Pancreas (tissue), 10 donors: ENCODE results near the gene OSBPL2. TPM values are rescaled to one million over a fixed set of nuclear protein-coding genes. Genes with fewer than 3 reads are reported as not detected.

ENCODE experiments used
- ATAC-seq, 4 donors: fragments of 200-7000 bp; cut with Tn5 transposase; one replicate each; pipeline versions ENCODE4 v1.8.0 to v1.9.1; 2020; ENCODE audit warnings: mild to moderate bottlenecking in 4 of 4, moderate library complexity in 4 of 4
- DNase-seq, 6 donors: peaks; one replicate each; pipeline ENCODE4 v3.0.0-alpha.2; 2020
- FAIRE-seq: peaks from 2 replicates; lab custom pipeline; 2012; peaks lifted over from hg19 to GRCh38; lab: Jason Lieb, UNC
- H3K27ac ChIP-seq, 4 donors: fragments of 200-600 bp; sonication (generic); 1 replicate in 3 of 4; 2 replicates in 1 of 4; pipeline versions ENCODE4 v1.5.0 to v1.8.0; 2020
- H3K27me3 ChIP-seq, 4 donors: fragments of 200-600 bp; one replicate each; pipeline ENCODE4 v1.8.0; 2021
- H3K36me3 ChIP-seq, 3 donors: fragments of 200-600 bp; sonication (generic) in 1 of 3; one replicate each; pipeline versions ENCODE4 v1.5.0 to v1.8.0; 2020 to 2021
- H3K4me1 ChIP-seq, 3 donors: fragments of 200-600 bp; one replicate each; pipeline ENCODE4 v1.8.0; 2021
- H3K4me3 ChIP-seq, 4 donors: fragments of 200-600 bp; sonication (generic) in 2 of 4; one replicate each; pipeline versions ENCODE4 v1.5.0 to v1.8.0; 2020 to 2021
- H3K9me3 ChIP-seq, 4 donors: fragments of 200-600 bp; one replicate each; pipeline ENCODE4 v1.8.0; 2021
- WGBS, 2 donors: extraction: QIAGEN DNeasy Blood & Tissue Kit; methylation state at CpG; one replicate each; pipeline ENCODE4 v1.1.7; 2013; 5-methylcytosine and 5-hydroxymethylcytosine counted together
- intact Hi-C, 3 donors: fragments of 100-400 bp; cut with DNase I; formaldehyde crosslinking; loops; one replicate each; pipeline versions ENCODE4 v1.11.1 to v1.14.2; 2022
- polyA plus RNA-seq, 2 donors: library from polyadenylated mRNA; stranded (reverse); fragments of 200-250 nt; gene quantifications; one replicate each; pipeline ENCODE4 v1.2.3, GENCODE V29; 2013
- total RNA-seq, 6 donors: library from RNA; stranded (reverse); fragmentation: NEBNext Ultra II Directional in 4 of 6; extraction: Animal tissue kit (Norgen Biotek cat#: 25700) in 4 of 6; gene quantifications; one replicate each; pipeline versions ENCODE4 v1.2.1 to v1.2.4, GENCODE V29; 2021 to 2023
- TF ChIP-seq, protein P1 (sequence below), 4 donors: fragments of 200-600 bp; sonication (generic) in 3 of 4; IDR thresholded peaks; one replicate each; pipeline versions ENCODE4 v1.5.0 to v1.8.0; 2021; ENCODE audit warnings: antibody characterized with exemption in 4 of 4
- donor health status: healthy with polysubstance abuse.
- donor health status: DM: no; HTN: no; CAD: no; lungs with moderate emphysema.
- donor health status: DM: no; HTN: no; CAD: no.
- donor health status: control.
- donor health status: control.
- donor health status: Bipolar disorder and iron deficiency.
- donor health status: DM: yes; HTN: yes; CAD: no.
- donor health status: DM: no; HTN: no; CAD: no.
- donor health status: DM: no; HTN: no; CAD: no.
- donor health status: DM: yes; HTN: yes; CAD: no.

OSBPL2 gene
- total and polyA plus RNA-seq, 8 donors, result 33.3 to 56.8 (median 47.0) TPM

DNA sequence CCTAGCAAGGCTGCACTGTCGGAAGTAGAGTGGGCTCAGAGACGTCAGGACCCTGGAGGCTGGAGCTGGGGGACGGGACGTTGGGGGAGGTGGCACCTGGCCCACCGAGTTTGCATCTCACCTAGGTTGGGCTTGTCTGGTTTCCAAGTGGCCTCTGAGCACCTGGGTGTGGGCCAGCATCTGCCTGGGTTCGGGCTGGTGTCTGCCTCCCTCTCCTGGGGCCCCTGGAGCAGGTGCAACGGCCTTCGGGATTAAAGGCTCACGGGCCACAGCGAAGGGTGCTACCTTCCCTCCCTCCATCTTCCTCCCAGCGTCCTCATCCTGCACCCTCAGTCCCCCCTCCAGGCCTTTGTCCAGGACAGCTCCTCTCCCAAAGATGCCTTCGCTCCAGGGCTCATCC lies 24.3 kb upstream of the OSBPL2 start:
- H3K4me3 ChIP-seq, result no peak overlapping the region

GRCh38 chr20:62215020-62215990 lies 23.0 kb upstream of the OSBPL2 start:
- Histone ChIP-seq H3K27me3 (no peaks in the 10 kb centered on the region), H3K9me3 (no peaks in the 10 kb centered on the region), H3K4me1 (peaks cover 0 to under 1% (median under 1%) of the 10 kb centered on the region in 3 donors), H3K4me3 (no peak overlapping the region), H3K36me3 (no peaks in the 10 kb centered on the region), H3K27ac (no peak overlapping the region)
- TF ChIP-seq, protein P1, sequence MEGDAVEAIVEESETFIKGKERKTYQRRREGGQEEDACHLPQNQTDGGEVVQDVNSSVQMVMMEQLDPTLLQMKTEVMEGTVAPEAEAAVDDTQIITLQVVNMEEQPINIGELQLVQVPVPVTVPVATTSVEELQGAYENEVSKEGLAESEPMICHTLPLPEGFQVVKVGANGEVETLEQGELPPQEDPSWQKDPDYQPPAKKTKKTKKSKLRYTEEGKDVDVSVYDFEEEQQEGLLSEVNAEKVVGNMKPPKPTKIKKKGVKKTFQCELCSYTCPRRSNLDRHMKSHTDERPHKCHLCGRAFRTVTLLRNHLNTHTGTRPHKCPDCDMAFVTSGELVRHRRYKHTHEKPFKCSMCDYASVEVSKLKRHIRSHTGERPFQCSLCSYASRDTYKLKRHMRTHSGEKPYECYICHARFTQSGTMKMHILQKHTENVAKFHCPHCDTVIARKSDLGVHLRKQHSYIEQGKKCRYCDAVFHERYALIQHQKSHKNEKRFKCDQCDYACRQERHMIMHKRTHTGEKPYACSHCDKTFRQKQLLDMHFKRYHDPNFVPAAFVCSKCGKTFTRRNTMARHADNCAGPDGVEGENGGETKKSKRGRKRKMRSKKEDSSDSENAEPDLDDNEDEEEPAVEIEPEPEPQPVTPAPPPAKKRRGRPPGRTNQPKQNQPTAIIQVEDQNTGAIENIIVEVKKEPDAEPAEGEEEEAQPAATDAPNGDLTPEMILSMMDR (IDR thresholded peaks at IDR 0.05), result no peak
- no peak for FAIRE-seq
- ATAC-seq, result no peak
- intact Hi-C loops, result no loop called here
- DNase-seq, result peak in 2 of 6 donors; percentile 25 to 61
- WGBS, 2 donors, result 65 to 73% methylated on average over 28 to 29 of the region's 29 CpGs

More for the DNA sequence above, 24.3 kb upstream of the OSBPL2 start:
- H3K27me3 ChIP-seq, result no peaks in the 10 kb centered on the region
- intact Hi-C loops, result no loop called here
- no peaks in the 10 kb centered on the region for H3K4me1 ChIP-seq
- 31 to 37% methylated on average over 12 of the region's 12 CpGs for WGBS, 2 donors
- DNase-seq, result peak in 2 of 6 donors; percentile 18 to 47
- no peaks in the 10 kb centered on the region for H3K36me3 ChIP-seq
- no peaks in the 10 kb centered on the region for H3K9me3 ChIP-seq
- TF ChIP-seq, protein P1 (IDR thresholded peaks at IDR 0.05), result no peak
- ATAC-seq, result no peak
- H3K27ac ChIP-seq, result no peak overlapping the region
- no peak for FAIRE-seq

DNA sequence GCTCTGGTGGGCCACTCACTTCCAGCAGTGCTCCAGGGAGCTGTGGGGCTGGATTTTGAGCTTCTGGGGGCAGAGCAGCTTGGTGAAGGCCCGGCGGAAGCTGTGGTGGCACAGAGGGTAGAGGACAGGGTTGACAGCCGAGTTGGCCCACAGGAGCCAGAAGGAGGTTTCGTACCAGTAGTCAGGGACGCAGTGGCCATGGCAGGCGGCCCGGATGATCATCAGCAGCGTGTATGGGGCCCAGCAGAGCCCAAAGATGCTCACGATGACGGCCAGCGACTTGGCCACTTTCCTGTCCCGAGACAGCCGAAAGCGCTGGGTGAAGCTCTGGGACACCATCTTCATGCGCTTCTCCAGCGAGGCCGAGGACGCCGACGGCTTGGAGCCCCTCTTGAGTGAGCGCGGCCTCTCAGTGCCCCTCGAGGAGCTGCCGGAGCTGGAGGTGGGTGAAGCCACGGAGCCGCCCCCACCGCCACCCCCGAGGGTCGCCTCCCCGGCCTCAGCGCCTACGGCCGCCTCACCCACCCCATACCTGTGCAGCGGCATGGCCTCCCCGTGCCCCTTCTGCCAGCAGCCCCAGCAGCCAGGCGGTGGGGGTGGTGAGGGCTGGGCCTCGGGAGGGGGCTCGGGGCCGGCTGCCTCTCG lies 22.2 kb upstream of the OSBPL2 start:
- Histone ChIP-seq H3K36me3 (no peaks in the 10 kb centered on the region), H3K27me3 (peaks cover 0 to 6% (median 0%) of the 10 kb centered on the region in 4 donors), H3K4me1 (peaks cover 6 to 7% (median 6%) of the 10 kb centered on the region in 3 donors), H3K9me3 (no peaks in the 10 kb centered on the region), H3K4me3 (no peak overlapping the region), H3K27ac (no peak overlapping the region)
- TF ChIP-seq, protein P1 (IDR thresholded peaks at IDR 0.05), result no peak
- WGBS, 2 donors, result 71 to 79% methylated on average over 36 to 40 of the region's 40 CpGs
- DNase-seq (peak in 2 of 6 donors; percentile 23 to 60), FAIRE-seq (no peak), ATAC-seq (no peak)
- intact Hi-C loops, result no loop called here

GRCh38 chr20:62216636-62217566 lies 21.4 kb upstream of the OSBPL2 start:
- Histone ChIP-seq H3K4me3 (no peak overlapping the region), H3K36me3 (no peaks in the 10 kb centered on the region), H3K27ac (no peak overlapping the region), H3K27me3 (peaks cover 0 to 8% (median 0%) of the 10 kb centered on the region in 4 donors), H3K4me1 (peaks cover 6 to 7% (median 6%) of the 10 kb centered on the region in 3 donors), H3K9me3 (no peaks in the 10 kb centered on the region)
- peak in 2 of 6 donors; percentile 15 to 66 for DNase-seq
- intact Hi-C loops, result no loop called here
- FAIRE-seq, result no peak
- TF ChIP-seq, protein P1 (IDR thresholded peaks at IDR 0.05), result no peak
- ATAC-seq, result no peak
- WGBS, 2 donors, result 72 to 74% methylated on average over 20 to 26 of the region's 26 CpGs
